ENCODE data around the gene ZNF579. TPM values are rescaled to one million over a fixed set of nuclear protein-coding genes. Genes with fewer than 3 reads are reported as not detected.
A peak's percentile ranks its signal among the peaks of the same experiment; 100 is the strongest.

Gene ZNF579
- total and polyA plus RNA-seq, 4 donors, result 0.63 to 13.1 (median 12.7) TPM

DNA sequence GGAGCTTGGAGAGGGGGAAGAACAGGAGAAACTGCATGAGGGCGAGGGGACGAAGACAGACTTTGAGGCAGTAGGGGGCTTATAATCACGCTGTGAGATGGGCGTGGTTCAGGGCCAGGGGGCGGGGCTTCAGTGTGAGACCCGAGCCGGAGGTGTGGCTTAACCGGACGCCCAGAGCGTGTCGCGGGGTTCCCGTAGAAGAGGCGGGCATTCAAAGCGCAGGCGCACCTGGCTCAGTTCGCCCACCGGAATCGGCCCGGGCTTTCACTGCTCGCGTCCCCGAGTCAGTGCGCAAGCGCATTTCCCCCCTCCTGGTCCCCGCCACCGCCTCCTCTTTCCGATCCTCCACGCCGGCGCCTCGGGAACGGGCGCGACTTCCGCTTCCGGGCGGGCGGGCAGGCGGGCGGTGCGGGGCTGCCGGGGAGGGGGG, 24.6 kb upstream of the ZNF579 start:
- Histone ChIP-seq H3K4me3 (ENCODE audit: low read length in 2 of 2) (peak overlapping the region; percentile 69 to 81), H3K27ac (ENCODE audit: low read depth in 1 of 2, low read length in 2 of 2) (peak overlapping the region in 1 of 2 donors; percentile 77), H3K4me1 (ENCODE audit: control insufficient read depth in 1 of 2, insufficient read depth in 2 of 2, low read length in 2 of 2) (no peaks in the 10 kb centered on the region), H3K36me3 (ENCODE audit: control insufficient read depth in 1 of 2, insufficient read depth in 2 of 2, low read length in 1 of 2) (peaks cover 0 to 1% of the 10 kb centered on the region in 2 donors), H3K27me3 (ENCODE audit: control insufficient read depth in 1 of 2, insufficient read depth in 2 of 2, low read length in 1 of 2) (no peaks in the 10 kb centered on the region), H3K9me3 (ENCODE audit: control insufficient read depth, low read length) (no peaks in the 10 kb centered on the region)
- DNase-seq (peak; percentile 99 to 100), ATAC-seq (ENCODE audit: low FRiP score) (peak; percentile 91)
- intact Hi-C loops (cut with DNase I), result loop anchor here in 1 of 2 donors (5.0 kb wide), 1 partner anchor 88 kb away; no protein-coding TSS in a partner anchor
- WGBS, 2 donors, result 1% methylated on average over 29 to 43 of the region's 43 CpGs

DNA sequence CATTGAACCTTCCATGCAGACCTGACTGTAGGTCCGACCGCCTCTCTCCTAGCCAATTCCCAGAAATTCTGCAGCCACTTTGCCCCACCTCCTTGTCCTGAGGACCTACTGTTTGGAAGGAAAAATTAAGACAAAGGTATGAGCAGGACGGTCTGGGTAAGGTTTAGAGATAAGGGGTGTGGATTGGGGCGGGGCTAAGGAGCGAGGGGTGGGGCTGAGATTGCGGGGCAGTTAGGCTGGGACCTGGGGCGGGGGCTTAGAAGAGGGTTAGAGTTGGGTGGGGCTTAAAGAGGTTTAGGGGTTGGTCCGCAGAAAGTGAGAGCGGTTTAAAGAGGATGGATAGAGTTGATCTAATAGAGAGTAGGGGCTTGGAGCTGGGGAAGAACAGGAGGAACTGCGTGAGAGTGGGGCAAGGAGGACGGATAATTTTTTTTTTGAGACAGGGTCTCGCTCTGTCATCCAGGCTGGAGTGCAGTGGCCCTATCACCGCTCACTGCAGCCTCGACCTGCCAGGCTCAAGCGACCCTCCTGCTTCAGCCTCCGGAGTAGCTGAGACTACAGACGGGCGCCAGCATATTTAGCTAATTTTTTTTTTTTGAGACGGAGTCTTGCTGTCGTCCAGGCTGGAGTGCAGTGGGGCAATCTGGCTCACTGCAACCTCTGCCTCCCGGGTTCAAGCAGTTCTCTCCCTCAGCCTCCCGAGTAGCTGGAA, 23.1 kb upstream of the ZNF579 start:
- Histone ChIP-seq H3K36me3 (ENCODE audit: control insufficient read depth in 1 of 2, insufficient read depth in 2 of 2, low read length in 1 of 2) (no peaks in the 10 kb centered on the region), H3K27ac (ENCODE audit: low read depth in 1 of 2, low read length in 2 of 2) (no peak overlapping the region), H3K4me3 (ENCODE audit: low read length in 2 of 2) (no peak overlapping the region), H3K4me1 (ENCODE audit: control insufficient read depth in 1 of 2, insufficient read depth in 2 of 2, low read length in 2 of 2) (no peaks in the 10 kb centered on the region), H3K9me3 (ENCODE audit: control insufficient read depth, low read length) (no peaks in the 10 kb centered on the region), H3K27me3 (ENCODE audit: control insufficient read depth in 1 of 2, insufficient read depth in 2 of 2, low read length in 1 of 2) (no peaks in the 10 kb centered on the region)
- ATAC-seq (ENCODE audit: low FRiP score) (no peak), DNase-seq (no peak)
- 69 to 70% methylated on average over 22 of the region's 22 CpGs for WGBS, 2 donors
- intact Hi-C loops (cut with DNase I), result no loop called here

DNA sequence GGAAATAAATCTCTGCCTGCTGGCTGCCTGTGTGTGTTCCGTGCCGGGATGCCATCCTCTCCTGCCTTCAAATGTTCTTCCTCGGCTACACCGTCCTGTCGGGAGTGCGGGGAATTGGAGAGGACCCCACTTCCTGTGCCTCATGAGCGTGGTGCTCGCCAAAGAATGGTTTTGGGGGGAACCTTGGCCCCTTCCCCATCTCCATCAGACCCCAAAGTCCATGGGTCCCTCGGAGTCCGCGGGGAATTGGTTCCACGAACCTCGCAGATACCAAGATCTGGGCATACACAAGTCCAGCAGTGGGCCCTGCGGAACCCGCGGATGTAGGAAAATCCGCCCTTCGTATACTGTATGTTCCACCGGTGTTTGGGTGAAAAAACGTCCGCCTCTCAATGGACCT, 22.5 kb upstream of the ZNF579 start:
- H3K9me3 ChIP-seq (ENCODE audit: control insufficient read depth, low read length), result no peaks in the 10 kb centered on the region
- intact Hi-C loops (cut with DNase I), result no loop called here
- no peaks in the 10 kb centered on the region for H3K36me3 ChIP-seq (ENCODE audit: control insufficient read depth in 1 of 2, insufficient read depth in 2 of 2, low read length in 1 of 2)
- no peaks in the 10 kb centered on the region for H3K4me1 ChIP-seq (ENCODE audit: control insufficient read depth in 1 of 2, insufficient read depth in 2 of 2, low read length in 2 of 2)
- no peak for ATAC-seq (ENCODE audit: low FRiP score)
- H3K27me3 ChIP-seq (ENCODE audit: control insufficient read depth in 1 of 2, insufficient read depth in 2 of 2, low read length in 1 of 2), result no peaks in the 10 kb centered on the region
- no peak for DNase-seq
- 86 to 87% methylated on average over 21 of the region's 21 CpGs for WGBS, 2 donors
- H3K27ac ChIP-seq (ENCODE audit: low read depth in 1 of 2, low read length in 2 of 2), result no peak overlapping the region
- no peak overlapping the region for H3K4me3 ChIP-seq (ENCODE audit: low read length in 2 of 2)

DNA sequence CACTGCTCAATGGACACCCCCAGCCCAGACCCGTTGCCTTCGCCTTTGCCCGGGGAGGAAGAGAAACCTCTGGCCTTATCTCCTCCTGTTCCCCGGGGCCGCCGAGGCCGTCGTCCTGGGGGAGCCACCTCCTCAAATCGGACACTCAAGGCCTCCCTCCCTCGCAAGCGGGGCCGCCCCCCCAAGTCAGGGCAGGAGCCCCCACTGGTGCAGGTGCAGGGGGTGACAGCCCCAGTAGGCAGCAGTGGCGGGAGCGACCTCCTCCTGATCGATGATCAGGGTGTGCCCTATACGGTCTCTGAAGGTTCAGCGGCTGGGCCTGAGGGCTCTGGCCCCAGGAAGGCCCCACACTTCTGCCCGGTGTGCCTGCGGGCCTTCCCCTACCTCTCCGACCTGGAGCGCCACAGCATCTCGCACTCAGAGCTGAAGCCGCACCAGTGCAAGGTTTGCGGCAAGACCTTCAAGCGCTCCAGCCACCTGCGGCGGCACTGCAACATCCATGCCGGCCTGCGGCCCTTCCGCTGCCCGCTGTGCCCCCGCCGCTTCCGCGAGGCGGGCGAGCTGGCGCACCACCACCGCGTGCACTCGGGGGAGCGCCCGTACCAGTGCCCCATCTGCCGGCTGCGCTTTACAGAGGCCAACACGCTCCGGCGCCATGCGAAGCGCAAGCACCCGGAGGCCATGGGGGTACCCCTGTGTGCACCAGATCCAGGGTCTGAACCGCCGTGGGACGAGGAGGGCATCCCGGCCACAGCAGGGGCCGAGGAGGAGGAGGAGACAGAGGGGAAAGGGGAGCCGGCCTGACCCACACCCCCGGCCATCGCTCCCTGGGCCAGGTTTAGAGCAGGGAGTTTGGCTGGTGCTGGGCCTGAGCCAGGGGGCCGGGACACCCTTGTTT, 21.7 kb upstream of the ZNF579 start:
- Histone ChIP-seq H3K27me3 (ENCODE audit: control insufficient read depth in 1 of 2, insufficient read depth in 2 of 2, low read length in 1 of 2) (no peaks in the 10 kb centered on the region), H3K4me3 (ENCODE audit: low read length in 2 of 2) (no peak overlapping the region), H3K9me3 (ENCODE audit: control insufficient read depth, low read length) (no peaks in the 10 kb centered on the region), H3K4me1 (ENCODE audit: control insufficient read depth in 1 of 2, insufficient read depth in 2 of 2, low read length in 2 of 2) (no peaks in the 10 kb centered on the region), H3K36me3 (ENCODE audit: control insufficient read depth in 1 of 2, insufficient read depth in 2 of 2, low read length in 1 of 2) (no peaks in the 10 kb centered on the region), H3K27ac (ENCODE audit: low read depth in 1 of 2, low read length in 2 of 2) (no peak overlapping the region)
- WGBS, 2 donors, result 90% methylated on average over 59 to 60 of the region's 60 CpGs
- intact Hi-C loops (cut with DNase I), result no loop called here
- no peak for ATAC-seq (ENCODE audit: low FRiP score)
- DNase-seq, result no peak

DNA sequence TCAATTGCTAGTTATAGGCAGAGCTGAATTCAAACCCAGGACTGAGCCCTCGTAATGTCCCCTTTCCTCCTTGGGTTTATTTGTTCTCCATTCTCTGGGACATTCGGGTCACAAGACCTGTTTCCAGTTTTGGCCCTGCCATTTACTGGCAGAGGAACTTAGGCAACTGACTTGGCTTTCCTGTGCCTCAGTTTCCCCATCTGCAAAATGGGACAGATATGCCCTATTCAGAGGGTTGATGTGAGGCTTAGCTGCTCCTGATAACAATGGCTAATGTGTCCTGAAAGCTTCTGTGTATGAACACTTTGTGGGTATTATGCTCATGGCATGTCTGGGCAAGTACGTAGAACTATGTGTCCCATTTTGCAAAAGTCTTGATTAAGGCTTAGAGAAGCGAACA, 20.4 kb upstream of the ZNF579 start:
- no peak for ATAC-seq (ENCODE audit: low FRiP score)

GRCh38 chr19:55600662-55601028, 20.0 kb upstream of the ZNF579 start:
- no peaks in the 10 kb centered on the region for H3K9me3 ChIP-seq (ENCODE audit: control insufficient read depth, low read length)
- no peak for ATAC-seq (ENCODE audit: low FRiP score)
- H3K36me3 ChIP-seq (ENCODE audit: control insufficient read depth in 1 of 2, insufficient read depth in 2 of 2, low read length in 1 of 2), result peaks cover 0 to 1% of the 10 kb centered on the region in 2 donors
- intact Hi-C loops (cut with DNase I), result no loop called here
- WGBS, 2 donors, result 3 to 6% methylated on average over 15 of the region's 15 CpGs
- H3K27ac ChIP-seq (ENCODE audit: low read depth in 1 of 2, low read length in 2 of 2), result peak overlapping the region; percentile 45
- no peak for DNase-seq
- peak overlapping the region; percentile 67 to 72 for H3K4me3 ChIP-seq (ENCODE audit: low read length in 2 of 2)
- no peaks in the 10 kb centered on the region for H3K27me3 ChIP-seq (ENCODE audit: control insufficient read depth in 1 of 2, insufficient read depth in 2 of 2, low read length in 1 of 2)
- H3K4me1 ChIP-seq (ENCODE audit: control insufficient read depth in 1 of 2, insufficient read depth in 2 of 2, low read length in 2 of 2), result no peaks in the 10 kb centered on the region

More for the DNA sequence above, 20.4 kb upstream of the ZNF579 start:
- no peak for DNase-seq
- intact Hi-C loops (cut with DNase I), result no loop called here
- no peaks in the 10 kb centered on the region for H3K4me1 ChIP-seq (ENCODE audit: control insufficient read depth in 1 of 2, insufficient read depth in 2 of 2, low read length in 2 of 2)
- peak overlapping the region in 1 of 2 donors; percentile 45 for H3K27ac ChIP-seq (ENCODE audit: low read depth in 1 of 2, low read length in 2 of 2)
- H3K9me3 ChIP-seq (ENCODE audit: control insufficient read depth, low read length), result no peaks in the 10 kb centered on the region
- no peaks in the 10 kb centered on the region for H3K36me3 ChIP-seq (ENCODE audit: control insufficient read depth in 1 of 2, insufficient read depth in 2 of 2, low read length in 1 of 2)
- H3K4me3 ChIP-seq (ENCODE audit: low read length in 2 of 2), result peak overlapping the region in 1 of 2 donors; percentile 72
- WGBS, 2 donors, result 68 to 77% methylated on average over 4 of the region's 4 CpGs
- H3K27me3 ChIP-seq (ENCODE audit: control insufficient read depth in 1 of 2, insufficient read depth in 2 of 2, low read length in 1 of 2), result no peaks in the 10 kb centered on the region

DNA sequence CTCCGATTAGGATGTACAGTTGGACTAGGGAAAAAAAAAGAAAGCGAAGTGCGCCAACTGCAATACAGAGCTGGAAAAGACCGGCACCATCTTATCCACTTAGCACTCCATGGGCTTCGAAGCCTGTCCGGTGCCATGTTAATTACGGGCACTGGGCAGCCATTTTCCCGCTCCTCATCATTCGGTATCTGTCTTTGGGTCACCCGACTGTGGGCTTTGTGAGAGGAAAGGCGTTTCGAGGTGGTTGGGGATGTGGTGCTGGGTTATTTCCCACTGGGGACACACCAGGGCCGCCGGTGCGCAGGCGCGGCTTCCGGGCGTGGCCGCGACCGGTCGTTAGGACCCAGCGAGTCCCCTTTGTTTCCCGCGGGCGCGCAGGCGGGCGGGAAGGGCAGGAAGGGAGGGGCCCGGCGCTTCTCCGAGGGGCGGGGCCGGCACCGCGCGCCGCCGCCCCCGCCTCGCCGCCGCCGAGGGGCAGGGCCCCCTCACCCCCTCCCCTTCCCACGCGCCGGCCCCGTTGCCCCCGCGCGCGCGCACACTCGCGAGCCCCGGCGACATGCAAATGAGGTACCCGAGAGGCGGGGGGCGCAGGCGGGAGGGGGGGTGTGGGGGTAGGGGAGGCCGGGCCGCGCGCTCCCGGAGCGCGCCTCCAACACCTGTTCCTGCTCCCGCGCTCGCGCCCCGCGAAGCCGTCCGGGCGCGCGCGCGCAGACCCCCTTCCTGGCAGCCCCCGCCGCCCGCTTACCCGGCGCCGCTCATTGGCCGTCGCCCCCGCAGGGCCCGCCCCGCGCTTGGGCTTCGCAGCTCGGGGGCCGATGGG, 19.4 kb upstream of the ZNF579 start, which contains the start of gene ZNF524:
Gene ZNF524, plus strand, starts transcription at position 447 of the 820 bp plus-strand sequence. CDS start 1,825 bp downstream, outside the sequence.
- no peaks in the 10 kb centered on the region for H3K27me3 ChIP-seq (ENCODE audit: control insufficient read depth in 1 of 2, insufficient read depth in 2 of 2, low read length in 1 of 2)
- ATAC-seq (ENCODE audit: low FRiP score) (peak; percentile 83), DNase-seq (peak; percentile 89 to 93)
- H3K4me3 ChIP-seq (ENCODE audit: low read length in 2 of 2), result peak within 1 kb of the TSS; percentile 72 to 82
- intact Hi-C loops (cut with DNase I), result loop anchor here in 1 of 2 donors (1.0 kb wide), 1 partner anchor 13 kb away; no protein-coding TSS in a partner anchor
- no peaks in the 10 kb centered on the region for H3K4me1 ChIP-seq (ENCODE audit: control insufficient read depth in 1 of 2, insufficient read depth in 2 of 2, low read length in 2 of 2)
- no peaks in the 10 kb centered on the region for H3K9me3 ChIP-seq (ENCODE audit: control insufficient read depth, low read length)
- peak within 1 kb of the TSS; percentile 83 to 89 for H3K27ac ChIP-seq (ENCODE audit: low read depth in 1 of 2, low read length in 2 of 2)
- 0% methylated on average over 55 to 97 of the region's 97 CpGs for WGBS, 2 donors
- peaks cover 0 to 3% of the 10 kb centered on the region in 2 donors for H3K36me3 ChIP-seq (ENCODE audit: control insufficient read depth in 1 of 2, insufficient read depth in 2 of 2, low read length in 1 of 2)

DNA sequence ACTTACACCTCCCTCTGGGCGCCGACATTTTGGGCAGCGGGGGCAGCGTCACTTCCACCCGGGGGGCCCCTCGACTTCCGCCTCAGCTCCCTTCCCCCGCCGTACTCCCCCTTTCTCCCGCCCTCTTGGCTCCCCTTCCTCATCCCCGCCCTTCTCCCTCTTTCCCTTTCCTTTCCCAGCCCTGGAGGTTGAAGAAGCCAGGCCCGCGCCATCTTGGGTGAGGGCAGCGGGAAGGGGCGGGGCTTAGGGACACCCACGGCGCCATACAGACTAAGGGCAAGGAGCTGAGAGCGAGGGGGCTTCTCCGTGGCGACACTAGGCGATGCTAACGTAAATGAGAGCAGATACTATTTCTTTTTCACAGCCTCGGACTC, 18.8 kb upstream of the ZNF579 start, which contains the start of gene FIZ1:
Gene FIZ1, minus strand, starts transcription at position 50 of the 374 bp plus-strand sequence. CDS start 1,652 bp downstream, outside the sequence.
- intact Hi-C loops (cut with DNase I), result loop anchor here in 1 of 2 donors (1.0 kb wide), 1 partner anchor 12 kb away; no protein-coding TSS in a partner anchor
- H3K9me3 ChIP-seq (ENCODE audit: control insufficient read depth, low read length), result no peaks in the 10 kb centered on the region
- peaks cover 0 to 3% of the 10 kb centered on the region in 2 donors for H3K36me3 ChIP-seq (ENCODE audit: control insufficient read depth in 1 of 2, insufficient read depth in 2 of 2, low read length in 1 of 2)
- H3K4me3 ChIP-seq (ENCODE audit: low read length in 2 of 2), result peak within 1 kb of the TSS; percentile 72 to 82
- peak within 1 kb of the TSS; percentile 83 to 89 for H3K27ac ChIP-seq (ENCODE audit: low read depth in 1 of 2, low read length in 2 of 2)
- H3K4me1 ChIP-seq (ENCODE audit: control insufficient read depth in 1 of 2, insufficient read depth in 2 of 2, low read length in 2 of 2), result no peaks in the 10 kb centered on the region
- peak; percentile 97 for ATAC-seq (ENCODE audit: low FRiP score)
- no peaks in the 10 kb centered on the region for H3K27me3 ChIP-seq (ENCODE audit: control insufficient read depth in 1 of 2, insufficient read depth in 2 of 2, low read length in 1 of 2)
- DNase-seq, result peak; percentile 99
- 0 to 1% methylated on average over 17 to 23 of the region's 23 CpGs for WGBS, 2 donors
